Middle frontal gyrus (tissue), 1 donor: Measurements from ENCODE around the gene IPO9.

Experiments
- DNase-seq: peaks from one replicate; pipeline ENCODE4 v3.0.0-alpha.2; 2015; ENCODE audit warnings: low spot score; ENCODE audit errors: extremely low spot score

The IPO9 gene

GRCh38 chr1:201904579-201904978, 75.6 kb downstream of the IPO9 start:
- no peak for DNase-seq

- DNase-seq = no peak
Measured at GRCh38 chr1:201905234-201905890, 76.4 kb downstream of the IPO9 start.

- no peak for DNase-seq
Measured at GRCh38 chr1:201906336-201906735, 77.4 kb downstream of the IPO9 start.

GRCh38 chr1:201907621-201908020, 78.7 kb downstream of the IPO9 start:
- DNase-seq = no peak

GRCh38 chr1:201911826-201912571, 83.0 kb downstream of the IPO9 start:
- DNase-seq = no peak

- DNase-seq = no peak
Measured at GRCh38 chr1:201912832-201913231, 83.9 kb downstream of the IPO9 start.

- no peak for DNase-seq
Measured at GRCh38 chr1:201914456-201915235, 85.7 kb downstream of the IPO9 start.

GRCh38 chr1:201916649-201917249, 87.8 kb downstream of the IPO9 start:
- DNase-seq = no peak

GRCh38 chr1:201917362-201918033, 88.5 kb downstream of the IPO9 start:
- DNase-seq = no peak

GRCh38 chr1:201918343-201918742, 89.4 kb downstream of the IPO9 start:
- DNase-seq = no peak

- no peak for DNase-seq
Measured at GRCh38 chr1:201921952-201922558, 93.1 kb downstream of the IPO9 start.

- no peak for DNase-seq
Measured at GRCh38 chr1:201925301-201925567, 96.3 kb downstream of the IPO9 start.

GRCh38 chr1:201925981-201926645, 97.2 kb downstream of the IPO9 start:
- no peak for DNase-seq

GRCh38 chr1:201928266-201928665, 99.3 kb downstream of the IPO9 start:
- no peak for DNase-seq

- DNase-seq = no peak
Measured at GRCh38 chr1:201930137-201930536, 101.2 kb downstream of the IPO9 start.

- DNase-seq = no peak
Measured at GRCh38 chr1:201930803-201931202, 101.8 kb downstream of the IPO9 start.
